Measurements from ENCODE around the gene FBXO38.

Gene FBXO38

DNA sequence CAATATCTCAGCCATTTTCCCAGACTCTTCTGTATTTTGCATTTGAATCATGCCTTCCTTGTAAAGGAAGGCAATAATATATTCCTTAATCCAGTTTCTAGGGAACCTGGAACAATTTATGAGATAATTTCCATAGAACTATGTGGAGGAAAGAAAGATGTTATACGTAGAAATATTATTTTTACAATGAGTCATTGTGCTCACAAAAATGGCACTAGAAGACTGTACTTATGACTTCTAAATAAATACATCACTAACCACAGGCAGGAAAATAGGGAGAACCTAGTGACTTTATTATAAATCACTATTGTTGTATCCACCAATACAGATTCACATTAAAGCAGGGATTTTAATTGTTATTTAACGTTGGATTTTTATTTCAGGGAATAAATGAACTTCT lies 87.6 kb downstream of the FBXO38 start:
- DNase-seq (ENCODE audit: low read depth in 4 of 4, low spot score in 1 of 4): no peak

DNA sequence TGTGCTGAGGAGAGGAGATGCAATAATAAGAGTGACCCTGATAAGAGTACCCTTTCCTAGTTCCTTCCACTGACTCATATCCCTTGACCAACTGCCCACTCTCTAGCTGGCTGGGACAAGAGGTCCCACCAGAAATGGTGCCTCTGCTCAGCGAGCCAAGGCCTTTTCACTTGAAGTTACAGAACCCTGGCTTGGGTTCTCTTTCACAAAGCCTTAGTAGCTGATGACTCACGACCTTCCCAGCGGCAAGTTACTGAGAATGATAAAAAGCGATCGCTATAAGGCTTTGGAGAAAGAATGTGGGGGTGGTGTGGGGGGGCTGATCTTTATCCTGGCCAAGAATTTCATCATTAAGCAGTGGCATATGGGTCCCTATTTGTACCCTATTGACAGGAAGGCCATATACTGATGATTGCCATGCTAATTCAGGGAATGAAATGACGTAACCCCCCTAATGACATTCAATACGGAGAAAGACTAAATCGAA lies 90.3 kb downstream of the FBXO38 start:
- DNase-seq (ENCODE audit: low read depth in 4 of 4, low spot score in 1 of 4): no peak

- DNase-seq (ENCODE audit: low read depth in 4 of 4, low spot score in 1 of 4): no peak
Observed at GRCh38 chr5:148476302-148476701, 92.5 kb downstream of the FBXO38 start.

DNA sequence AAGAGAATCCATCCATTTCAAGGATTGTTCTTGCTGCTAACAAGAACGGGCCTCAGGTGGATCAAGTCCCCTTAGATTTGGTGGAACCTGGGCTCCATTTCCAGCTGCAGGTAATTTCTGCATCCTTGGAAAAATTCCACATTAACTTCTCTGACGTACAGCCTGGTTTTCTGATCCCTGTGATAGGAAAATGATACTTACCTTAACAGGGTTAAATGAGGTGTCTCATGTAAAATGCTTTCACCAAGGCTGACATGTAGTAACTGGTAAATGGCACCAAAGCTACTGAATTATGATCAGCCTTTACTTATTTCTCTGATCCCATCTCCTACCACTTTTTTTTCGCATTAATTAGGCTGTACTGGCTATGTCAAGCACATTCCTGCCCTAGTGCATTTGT lies 93.7 kb downstream of the FBXO38 start:
- no peak for DNase-seq (ENCODE audit: low read depth in 4 of 4, low spot score in 1 of 4)

- DNase-seq (ENCODE audit: low read depth in 4 of 4, low spot score in 1 of 4): no peak
Observed at GRCh38 chr5:148482196-148482595, 98.4 kb downstream of the FBXO38 start.

- DNase-seq (ENCODE audit: low read depth in 4 of 4, low spot score in 1 of 4): peak; percentile 21 to 56 (median 44)
Observed at GRCh38 chr5:148482697-148483462, 99.1 kb downstream of the FBXO38 start.

- DNase-seq (ENCODE audit: low read depth in 4 of 4, low spot score in 1 of 4): no peak
Observed at GRCh38 chr5:148483750-148484149, 100.0 kb downstream of the FBXO38 start.

DNA sequence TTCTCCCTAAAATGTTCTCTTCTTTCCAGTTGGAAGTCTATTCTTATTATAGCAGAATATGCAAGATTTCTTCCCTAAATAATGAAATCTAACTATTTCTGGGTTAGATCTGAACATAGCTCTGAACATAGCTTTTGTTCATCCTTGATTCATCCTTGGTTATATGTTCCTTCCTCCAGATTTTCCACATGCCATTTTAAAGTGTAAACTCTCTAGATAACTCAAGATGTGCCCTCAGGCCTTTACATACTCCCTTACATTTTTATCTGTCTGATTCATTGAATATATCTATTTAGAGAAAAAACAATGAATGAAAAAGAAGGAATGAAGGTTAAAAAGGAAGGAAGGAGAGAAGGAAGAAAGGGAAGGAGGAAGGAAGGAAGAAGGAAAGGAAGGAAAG lies 100.9 kb downstream of the FBXO38 start:
- DNase-seq (ENCODE audit: low read depth in 4 of 4, low spot score in 1 of 4): no peak

DNA sequence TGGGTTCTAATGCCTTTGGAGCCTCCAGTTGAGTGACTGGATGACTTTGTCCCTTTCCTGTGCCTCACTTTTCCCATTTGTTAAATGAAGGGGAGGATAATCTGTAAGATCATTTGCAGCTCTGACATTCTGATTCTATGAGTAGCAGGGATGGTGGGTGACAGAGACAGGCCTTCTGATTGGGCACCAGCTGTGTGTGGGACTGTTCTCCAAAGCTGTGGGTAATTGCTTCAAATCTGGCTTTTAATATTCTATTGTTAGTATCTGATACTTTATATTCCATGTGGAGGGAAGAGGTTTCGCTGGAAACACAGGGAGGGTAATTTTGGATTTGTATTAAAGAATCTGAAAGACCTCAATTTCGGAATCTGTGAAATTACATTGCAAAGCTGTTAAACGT lies 102.7 kb downstream of the FBXO38 start:
- DNase-seq (ENCODE audit: low read depth in 4 of 4, low spot score in 1 of 4): no peak

DNA sequence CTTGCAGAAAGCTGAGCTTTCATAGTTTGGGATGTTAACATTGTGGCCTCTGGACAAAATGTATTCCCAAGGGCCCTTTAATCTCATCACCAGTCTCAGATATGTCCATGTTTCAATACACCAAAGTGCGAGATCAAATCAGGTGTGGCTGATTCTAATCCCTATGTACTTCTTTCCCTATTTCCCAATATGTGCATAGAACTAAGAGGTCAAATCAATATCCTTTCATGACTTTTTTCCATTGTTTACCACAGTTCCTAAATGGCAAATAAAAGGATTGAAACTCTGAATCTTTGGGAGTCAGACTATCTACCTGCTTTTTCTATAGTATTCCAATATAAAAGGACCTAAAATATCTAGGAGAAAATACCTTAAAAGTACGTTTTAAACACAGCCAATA lies 105.0 kb downstream of the FBXO38 start:
- no peak for DNase-seq (ENCODE audit: low read depth in 4 of 4, low spot score in 1 of 4)

DNA sequence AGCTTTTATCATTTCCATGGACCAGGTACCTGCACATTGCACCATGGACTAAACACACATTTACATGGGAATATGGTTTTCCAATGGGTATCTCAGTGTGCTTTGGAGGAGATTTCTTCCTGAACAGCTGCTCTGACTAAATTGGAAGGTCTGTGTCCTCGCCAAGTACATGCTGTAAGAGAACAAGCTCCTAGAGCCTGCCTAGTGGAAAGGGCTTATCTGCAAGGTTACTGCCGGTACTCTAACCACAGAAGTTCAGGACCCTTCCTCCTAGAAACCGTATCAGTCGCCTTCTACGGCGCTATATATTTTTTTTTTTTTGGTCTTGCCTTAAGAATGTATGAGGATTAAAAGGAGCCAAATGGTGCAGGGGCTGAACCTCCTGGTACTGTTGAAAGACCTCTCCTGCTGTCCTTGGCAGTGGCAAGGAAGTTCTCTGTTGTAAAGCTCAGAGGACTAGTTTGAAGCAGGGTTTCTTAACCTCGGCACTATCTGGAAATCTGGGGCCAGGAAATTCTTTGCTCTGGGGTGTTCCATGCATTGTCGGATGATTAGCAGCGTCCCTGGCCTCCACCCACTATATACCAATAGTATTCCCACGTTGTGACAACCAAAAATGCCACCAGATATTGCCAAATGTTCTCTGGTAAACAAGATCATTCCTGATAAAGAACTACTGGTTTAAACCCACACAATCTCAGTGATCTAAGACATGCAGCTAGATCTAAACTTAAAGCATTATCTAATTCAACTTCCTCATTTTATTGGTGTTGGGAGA lies 107.4 kb downstream of the FBXO38 start:
- no peak for DNase-seq (ENCODE audit: low read depth in 4 of 4, low spot score in 1 of 4)

DNA sequence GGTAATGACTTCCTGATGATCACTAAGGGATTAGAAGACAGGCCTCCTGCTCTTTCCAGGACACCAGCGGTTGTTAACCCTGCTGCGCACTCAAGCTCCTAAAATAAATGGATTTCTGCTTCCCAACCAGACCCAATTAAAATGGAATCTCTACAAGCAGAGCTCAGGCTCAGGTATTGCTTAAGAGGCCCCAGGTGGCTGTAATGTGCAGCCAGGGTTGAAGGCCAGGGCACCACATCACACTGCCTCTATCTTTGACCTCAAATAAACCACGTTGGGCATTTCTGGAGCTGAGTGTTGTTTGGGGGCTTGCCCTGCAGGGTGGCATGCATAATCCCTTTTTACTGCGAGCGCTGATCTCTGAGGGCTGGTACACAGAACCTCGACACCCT lies 108.0 kb downstream of the FBXO38 start:
- DNase-seq (ENCODE audit: low read depth in 4 of 4, low spot score in 1 of 4): no peak

- no peak for DNase-seq (ENCODE audit: low read depth in 4 of 4, low spot score in 1 of 4)
Observed at GRCh38 chr5:148492351-148492750, 108.6 kb downstream of the FBXO38 start.
